T-cell (primary cell): ENCODE results near the gene ACSL6. TPM values are rescaled to one million over a fixed set of nuclear protein-coding genes. Genes with fewer than 3 reads are reported as not detected.

Source experiments
- ATAC-seq, 4 experiments: fragments of 200-7000 bp in 3 of 4; fragments of 150-1000 bp in 1 of 4; cut with Tn5 transposase; replicated peaks in 1 of 4; 1 replicate in 3 of 4; 2 replicates in 1 of 4; pipeline ENCODE4 v1.10.0; 2021; ENCODE audit warnings: moderate library complexity in 3 of 4, mild to moderate bottlenecking in 2 of 4, moderate number of reproducible peaks in 1 of 4
- CTCF ChIA-PET, 2 donors: fragments of 300-600 bp; sonication (Branson Sonifier 250); formaldehyde crosslinking; loops; one replicate each; lab custom pipeline; 2022; ENCODE audit warnings: antibody characterized with exemption in 2 of 2; lab: Charles Lee
- POLR2A ChIA-PET, 2 donors: fragments of 300-600 bp; sonication (Branson Sonifier 250); formaldehyde crosslinking; loops; one replicate each; lab custom pipeline; 2022; ENCODE audit warnings: antibody characterized with exemption in 2 of 2; lab: Charles Lee
- DNase-seq, 35 experiments: peaks; one replicate each; pipeline versions ENCODE4 v3.0.0 to v3.0.0-alpha.2; 2013 to 2023
- H3K27ac ChIP-seq: one replicate; pipeline ENCODE4 v1.5.1; 2013; ENCODE audit warnings: low read length
- H3K27me3 ChIP-seq, 2 experiments: replicated peaks in 1 of 2; 1 replicate in 1 of 2; 2 replicates in 1 of 2; pipeline versions ENCODE4 v1.6.1 to v1.7.0; 2013; ENCODE audit warnings: low read length in 1 of 2, mixed read lengths in 1 of 2; ENCODE audit not compliant: control insufficient read depth in 2 of 2, insufficient read depth in 2 of 2; ENCODE audit errors: extremely low read depth in 1 of 2
- H3K36me3 ChIP-seq, 2 donors: 1 replicate in 1 of 2; 2 replicates in 1 of 2; pipeline versions ENCODE4 v1.6.1 to v1.7.0; 2013; ENCODE audit warnings: low read length in 1 of 2; ENCODE audit not compliant: control insufficient read depth in 2 of 2, insufficient read depth in 1 of 2; ENCODE audit errors: extremely low read depth in 1 of 2
- H3K4me1 ChIP-seq, 2 experiments: 1 replicate in 1 of 2; 2 replicates in 1 of 2; pipeline versions ENCODE4 v1.6.1 to v1.7.0; 2013; ENCODE audit warnings: low read length in 2 of 2, mixed read lengths in 1 of 2; ENCODE audit not compliant: insufficient read depth in 2 of 2, control insufficient read depth in 1 of 2; ENCODE audit errors: extremely low read depth in 1 of 2
- H3K4me3 ChIP-seq, 2 donors: 1 replicate in 1 of 2; 2 replicates in 1 of 2; pipeline versions ENCODE4 v1.5.1 to v1.7.0; 2013; ENCODE audit warnings: mild to moderate bottlenecking in 2 of 2, low read length in 1 of 2, moderate library complexity in 1 of 2; ENCODE audit not compliant: control insufficient read depth in 1 of 2; ENCODE audit errors: extremely low read depth in 1 of 2
- H3K9me3 ChIP-seq: 2 replicates; pipeline ENCODE4 v1.7.0; 2013
- H3K27ac Mint-ChIP-seq, 2 donors: one replicate each; pipeline ENCODE4 v1.8.0; 2020 to 2021; ENCODE audit warnings: mild to moderate bottlenecking in 2 of 2, mixed read lengths in 2 of 2
- H3K27me3 Mint-ChIP-seq, 2 donors: one replicate each; pipeline ENCODE4 v1.8.0; 2021 to 2022; ENCODE audit warnings: mixed read lengths in 2 of 2
- H3K36me3 Mint-ChIP-seq: one replicate; pipeline ENCODE4 v1.8.0; 2021; ENCODE audit warnings: mixed read lengths
- H3K4me1 Mint-ChIP-seq, 3 donors: one replicate each; pipeline ENCODE4 v1.8.0; 2020 to 2022; ENCODE audit warnings: mixed read lengths in 3 of 3, mild to moderate bottlenecking in 1 of 3
- H3K4me3 Mint-ChIP-seq, 3 donors: one replicate each; pipeline ENCODE4 v1.8.0; 2020 to 2022; ENCODE audit warnings: mild to moderate bottlenecking in 3 of 3, mixed read lengths in 3 of 3, moderate library complexity in 3 of 3
- H3K9me3 Mint-ChIP-seq, 3 donors: one replicate each; pipeline ENCODE4 v1.8.0; 2020 to 2022; ENCODE audit warnings: mixed read lengths in 3 of 3
- WGBS: methylation state at CpG from one replicate; pipeline ENCODE4 v1.1.5; 2013; ENCODE audit warnings: missing lambda C conversion rate; ENCODE audit not compliant: insufficient coverage; 5-methylcytosine and 5-hydroxymethylcytosine counted together
- total RNA-seq, 35 experiments: library from RNA in 6 of 35; stranded (reverse) in 6 of 35; fragments of 120-200 nt in 1 of 35; gene quantifications; one replicate each; pipeline versions ENCODE4 v1.2.1 to v1.2.4 and lab custom pipeline; 2013 to 2026

The ACSL6 gene, protein sequence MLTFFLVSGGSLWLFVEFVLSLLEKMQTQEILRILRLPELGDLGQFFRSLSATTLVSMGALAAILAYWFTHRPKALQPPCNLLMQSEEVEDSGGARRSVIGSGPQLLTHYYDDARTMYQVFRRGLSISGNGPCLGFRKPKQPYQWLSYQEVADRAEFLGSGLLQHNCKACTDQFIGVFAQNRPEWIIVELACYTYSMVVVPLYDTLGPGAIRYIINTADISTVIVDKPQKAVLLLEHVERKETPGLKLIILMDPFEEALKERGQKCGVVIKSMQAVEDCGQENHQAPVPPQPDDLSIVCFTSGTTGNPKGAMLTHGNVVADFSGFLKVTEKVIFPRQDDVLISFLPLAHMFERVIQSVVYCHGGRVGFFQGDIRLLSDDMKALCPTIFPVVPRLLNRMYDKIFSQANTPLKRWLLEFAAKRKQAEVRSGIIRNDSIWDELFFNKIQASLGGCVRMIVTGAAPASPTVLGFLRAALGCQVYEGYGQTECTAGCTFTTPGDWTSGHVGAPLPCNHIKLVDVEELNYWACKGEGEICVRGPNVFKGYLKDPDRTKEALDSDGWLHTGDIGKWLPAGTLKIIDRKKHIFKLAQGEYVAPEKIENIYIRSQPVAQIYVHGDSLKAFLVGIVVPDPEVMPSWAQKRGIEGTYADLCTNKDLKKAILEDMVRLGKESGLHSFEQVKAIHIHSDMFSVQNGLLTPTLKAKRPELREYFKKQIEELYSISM
- 10 to 100 TPM; 23.7 to 42.9 (median 27.8) TPM for total RNA-seq
- total RNA-seq (2013) = 53.9 TPM
- total RNA-seq (lab: John Stamatoyannopoulos, UW) = 5.2 to 101 (median 24.3) reads per million in 29 experiments

DNA sequence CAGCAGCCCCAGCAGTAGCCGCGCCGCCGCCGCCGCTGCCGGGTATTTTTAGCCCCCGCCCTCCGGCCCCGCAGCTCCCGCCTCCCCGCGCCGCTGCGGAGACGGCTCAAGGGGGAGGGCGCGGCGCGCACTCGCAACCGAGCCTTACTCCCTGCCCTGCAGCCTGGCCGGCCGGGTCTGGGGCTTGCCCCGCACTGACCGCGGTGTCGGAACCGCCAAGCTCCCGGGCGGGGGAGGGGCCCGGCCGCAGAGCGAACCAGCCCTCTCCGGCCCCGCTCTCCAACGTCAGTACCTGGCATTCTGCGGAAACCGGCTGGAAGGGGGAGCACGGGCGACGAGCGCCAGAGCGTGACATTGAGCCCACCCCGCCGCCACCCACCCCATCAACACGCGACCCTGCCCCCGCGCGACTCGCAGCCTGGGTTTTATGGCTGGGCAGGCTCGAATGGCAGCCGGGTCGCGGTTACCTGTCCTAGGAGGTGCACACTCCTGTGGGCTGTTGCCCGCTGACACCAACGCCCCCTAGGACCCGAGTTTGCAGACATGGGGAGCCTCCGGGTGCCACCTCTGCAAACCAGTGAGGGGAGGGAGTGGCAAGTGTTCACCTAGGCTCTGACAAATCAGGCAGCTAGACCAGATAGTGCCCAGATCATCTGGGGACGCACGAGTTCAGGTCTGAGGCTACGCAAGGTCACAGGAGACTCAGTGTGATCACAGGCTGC lies at the start of gene ACSL6:
TSS of gene ACSL6 (minus strand) at position 37 of the 722 bp plus-strand sequence. CDS start 105 bp downstream, outside the sequence.
- ChIA-PET CTCF (interaction anchor here (1.0 to 7.4 kb wide), 2 partner anchors 422 kb away, joined by 5 to 169 read pairs; no protein-coding TSS in a partner anchor), POLR2A (interaction anchor here in 1 of 2 donors (0.5 kb wide), 1 partner anchor 465 kb away, joined by 3 read pairs; no protein-coding TSS in a partner anchor)
- no peaks in the 10 kb centered on the region for H3K36me3 ChIP-seq
- Mint-ChIP-seq H3K4me3 (peak within 1 kb of the TSS; percentile 76 to 84 (median 76)), H3K36me3 (no peaks in the 10 kb centered on the region), H3K4me1 (peaks cover 36 to 45% (median 38%) of the 10 kb centered on the region in 3 donors), H3K27me3 (peaks cover 13 to 32% of the 10 kb centered on the region in 2 donors), H3K9me3 (no peaks in the 10 kb centered on the region), H3K27ac (no peak within 1 kb of the TSS)
- WGBS = 5% methylated on average over 52 of the region's 63 CpGs
- DNase-seq (peak in 30 of 35 experiments; percentile 16 to 68 (median 38)), ATAC-seq (peak; percentile 75 to 79 (median 77))
- H3K27me3 ChIP-seq = peaks cover 0 to 46% of the 10 kb centered on the region in 2 experiments
- H3K4me3 ChIP-seq = peak within 1 kb of the TSS; percentile 47 to 58
- peaks cover 1 to 25% of the 10 kb centered on the region in 2 experiments for H3K4me1 ChIP-seq
- H3K9me3 ChIP-seq = no peaks in the 10 kb centered on the region
- no peak within 1 kb of the TSS for H3K27ac ChIP-seq

GRCh38 chr5:132060501-132061161 lies 49.2 kb upstream of the ACSL6 start, which contains the start of gene IL3:
Gene IL3, plus strand, starts transcription at chr5:132060655. Its CDS starts 52 bp downstream, at chr5:132060707.
- Mint-ChIP-seq H3K9me3 (no peaks in the 10 kb centered on the region), H3K4me3 (no peak within 1 kb of the TSS), H3K36me3 (no peaks in the 10 kb centered on the region), H3K4me1 (peaks cover 26 to 58% (median 43%) of the 10 kb centered on the region in 3 donors), H3K27me3 (no peaks in the 10 kb centered on the region), H3K27ac (no peak within 1 kb of the TSS)
- H3K9me3 ChIP-seq = no peaks in the 10 kb centered on the region
- ATAC-seq (no peak), DNase-seq (peak in 2 of 35 experiments; percentile 2 to 18)
- POLR2A ChIA-PET = no interaction called here
- CTCF ChIA-PET = interaction anchor here (0.8 to 3.2 kb wide), 6 partner anchors 11 to 471 kb away, joined by 3 to 33 read pairs (median 6); no protein-coding TSS in a partner anchor
- no peak within 1 kb of the TSS for H3K27ac ChIP-seq
- no peaks in the 10 kb centered on the region for H3K36me3 ChIP-seq
- H3K4me1 ChIP-seq = peaks cover 0 to 54% of the 10 kb centered on the region in 2 experiments
- H3K27me3 ChIP-seq = no peaks in the 10 kb centered on the region
- 95% methylated on average over 6 of the region's 16 CpGs for whole genome bisulfite sequencing
- H3K4me3 ChIP-seq = no peak within 1 kb of the TSS

- H3K27me3 ChIP-seq = no peaks in the 10 kb centered on the region
- peaks cover 0 to 56% of the 10 kb centered on the region in 2 experiments for H3K4me1 ChIP-seq
- no peaks in the 10 kb centered on the region for H3K36me3 ChIP-seq
- H3K9me3 Mint-ChIP-seq = no peaks in the 10 kb centered on the region
- H3K9me3 ChIP-seq = no peaks in the 10 kb centered on the region
- no peak overlapping the region for H3K4me3 ChIP-seq
- ATAC-seq = no peak
- no peaks in the 10 kb centered on the region for H3K36me3 Mint-ChIP-seq
- no peak overlapping the region for H3K27ac Mint-ChIP-seq
- WGBS = 91% methylated on average over 11 of the region's 13 CpGs
- H3K4me1 Mint-ChIP-seq = peaks cover 28 to 60% (median 48%) of the 10 kb centered on the region in 3 donors
- no peak overlapping the region for H3K27ac ChIP-seq
- no peaks in the 10 kb centered on the region for H3K27me3 Mint-ChIP-seq
- ChIA-PET POLR2A (no interaction called here), CTCF (interaction anchor here in 1 of 2 donors (0.5 kb wide), 1 partner anchor 634 kb away, joined by 9 read pairs; no protein-coding TSS in a partner anchor)
- no peak overlapping the region for H3K4me3 Mint-ChIP-seq
- peak in 3 of 35 experiments; percentile 2 to 18 (median 12) for DNase-seq
Observed at GRCh38 chr5:132059696-132060500, 48.4 kb upstream of the ACSL6 start.

- 63% methylated on average over 9 of the region's 9 CpGs for WGBS
- Mint-ChIP-seq H3K27ac (peak overlapping the region in 1 of 2 donors; percentile 23), H3K9me3 (no peaks in the 10 kb centered on the region), H3K27me3 (no peaks in the 10 kb centered on the region), H3K4me3 (no peak overlapping the region), H3K36me3 (no peaks in the 10 kb centered on the region), H3K4me1 (peaks cover 32 to 63% (median 51%) of the 10 kb centered on the region in 3 donors)
- no peaks in the 10 kb centered on the region for H3K27me3 ChIP-seq
- ChIA-PET POLR2A (interaction anchor here in 1 of 2 donors (0.6 to 0.7 kb wide), 2 partner anchors 329 to 1566 kb away, joined by 5 read pairs; no protein-coding TSS in a partner anchor), CTCF (interaction anchor here in 1 of 2 donors (0.6 kb wide), 1 partner anchor 464 kb away, joined by 3 read pairs; no protein-coding TSS in a partner anchor)
- H3K27ac ChIP-seq = no peak overlapping the region
- no peaks in the 10 kb centered on the region for H3K9me3 ChIP-seq
- peak; percentile 41 to 61 (median 53) for ATAC-seq
- H3K36me3 ChIP-seq = no peaks in the 10 kb centered on the region
- H3K4me1 ChIP-seq = peaks cover 0 to 58% of the 10 kb centered on the region in 2 experiments
- H3K4me3 ChIP-seq = no peak overlapping the region
- peak in 21 of 35 experiments; percentile 8 to 48 (median 29) for DNase-seq
Observed at GRCh38 chr5:132059043-132059695, 47.7 kb upstream of the ACSL6 start.
